B cell (primary cell): ENCODE measurements around the gene LUC7L.

Source experiments
- EZH2 ChIP-seq: IDR thresholded peaks from 2 replicates; pipeline ENCODE4 v1.6.1; 2012; ENCODE audit warnings: borderline replicate concordance, low read depth, mild to moderate bottlenecking, moderate library complexity, low read length; ENCODE audit not compliant: insufficient read depth, poor library complexity, severe bottlenecking
- TF ChIP-seq, protein P1 (sequence below): fragments of 200-600 bp; IDR thresholded peaks from one replicate; pipeline ENCODE4 v1.8.0; 2022; ENCODE audit warnings: antibody characterized with exemption, mild to moderate bottlenecking

DNA sequence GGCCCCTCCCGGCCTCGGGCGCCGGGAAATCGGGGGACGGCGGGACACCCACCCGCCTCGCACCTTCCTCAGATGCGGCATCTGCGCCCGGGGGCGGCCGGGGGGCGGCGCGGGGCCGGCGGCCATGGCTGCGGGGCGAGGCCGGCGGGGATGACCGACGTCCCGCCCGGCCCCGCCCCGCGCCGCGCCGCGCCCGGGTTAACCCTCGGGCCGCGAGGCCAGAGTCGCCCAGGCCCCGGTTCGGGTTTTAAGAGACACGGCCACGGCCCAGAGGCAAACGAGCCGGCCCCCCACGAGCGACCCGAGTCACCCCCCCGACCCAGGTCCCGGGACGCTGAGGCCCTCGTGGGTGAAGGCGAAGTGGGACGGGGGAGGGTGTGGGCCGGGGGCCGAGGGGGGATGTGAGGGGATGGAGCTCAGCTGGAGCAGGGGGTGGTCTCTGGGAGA is 46.6 kb upstream of the LUC7L start, which contains the start of gene RGS11:
- TF ChIP-seq, protein P1, sequence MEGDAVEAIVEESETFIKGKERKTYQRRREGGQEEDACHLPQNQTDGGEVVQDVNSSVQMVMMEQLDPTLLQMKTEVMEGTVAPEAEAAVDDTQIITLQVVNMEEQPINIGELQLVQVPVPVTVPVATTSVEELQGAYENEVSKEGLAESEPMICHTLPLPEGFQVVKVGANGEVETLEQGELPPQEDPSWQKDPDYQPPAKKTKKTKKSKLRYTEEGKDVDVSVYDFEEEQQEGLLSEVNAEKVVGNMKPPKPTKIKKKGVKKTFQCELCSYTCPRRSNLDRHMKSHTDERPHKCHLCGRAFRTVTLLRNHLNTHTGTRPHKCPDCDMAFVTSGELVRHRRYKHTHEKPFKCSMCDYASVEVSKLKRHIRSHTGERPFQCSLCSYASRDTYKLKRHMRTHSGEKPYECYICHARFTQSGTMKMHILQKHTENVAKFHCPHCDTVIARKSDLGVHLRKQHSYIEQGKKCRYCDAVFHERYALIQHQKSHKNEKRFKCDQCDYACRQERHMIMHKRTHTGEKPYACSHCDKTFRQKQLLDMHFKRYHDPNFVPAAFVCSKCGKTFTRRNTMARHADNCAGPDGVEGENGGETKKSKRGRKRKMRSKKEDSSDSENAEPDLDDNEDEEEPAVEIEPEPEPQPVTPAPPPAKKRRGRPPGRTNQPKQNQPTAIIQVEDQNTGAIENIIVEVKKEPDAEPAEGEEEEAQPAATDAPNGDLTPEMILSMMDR = no peak
- TF ChIP-seq EZH2 = no peak
